Fibroblast of skin of right quadriceps (primary cell): ENCODE results near the gene SCGB3A2.
"Not testable (repeated sequence)": the region's sequence is repeated elsewhere in the genome, so short reads cannot be mapped to it uniquely, and the experiment has no call there.

ENCODE experiments used
- DNase-seq: peaks from one replicate; pipeline ENCODE4 v3.0.0-alpha.2; 2013

SCGB3A2 gene

GRCh38 chr5:147869112-147869511, 9.4 kb upstream of the SCGB3A2 start:
- no peak for DNase-seq

DNA sequence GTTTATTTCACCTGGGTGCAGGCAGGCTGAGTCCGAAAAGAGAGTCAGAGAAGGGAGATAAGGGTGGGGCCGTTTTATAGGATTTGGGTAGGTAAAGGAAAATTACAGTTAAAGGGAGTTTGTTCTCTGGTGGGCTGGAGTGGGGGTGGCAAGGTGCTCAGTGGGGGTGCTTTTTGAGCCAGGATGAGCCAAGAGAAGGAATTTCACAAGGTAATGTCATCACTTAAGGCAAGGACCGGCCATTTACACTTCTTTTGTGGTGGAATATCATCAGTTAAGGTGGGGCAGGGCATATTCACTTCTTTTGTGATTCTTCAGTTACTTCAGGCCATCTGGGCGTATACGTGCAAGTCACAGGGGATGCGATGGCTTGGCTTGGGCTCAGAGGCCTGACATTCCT, 8.6 kb upstream of the SCGB3A2 start:
- DNase-seq: not testable (repeated sequence)

DNA sequence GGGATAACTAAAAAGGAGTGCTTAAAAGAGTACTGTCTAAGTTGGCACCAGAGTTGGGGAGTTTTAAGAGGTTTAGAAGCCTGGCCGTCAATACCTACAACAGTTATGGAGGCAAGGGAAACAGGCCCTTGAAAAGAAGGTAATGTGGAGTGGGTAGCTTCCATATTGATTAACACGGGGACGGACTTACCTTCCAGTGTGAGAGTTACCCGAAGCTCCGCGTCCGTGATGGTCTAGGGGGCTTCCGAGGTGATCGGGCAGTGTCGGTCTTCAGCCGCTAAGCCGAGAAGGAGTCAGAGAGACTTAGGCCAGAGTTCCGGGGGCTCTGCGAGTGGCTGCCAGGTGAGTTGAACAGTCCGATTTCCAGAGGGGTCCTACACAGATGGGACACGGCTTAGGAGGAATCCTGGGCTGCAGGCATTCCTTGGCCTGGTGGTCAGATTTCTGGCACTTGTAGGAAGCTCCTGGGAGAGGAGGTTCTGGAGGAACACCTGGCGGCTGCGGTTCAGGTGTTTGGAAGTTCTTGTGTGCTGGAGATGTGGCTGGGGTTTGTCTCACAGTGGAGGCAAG, 6.4 kb upstream of the SCGB3A2 start:
- not testable (repeated sequence) for DNase-seq

DNA sequence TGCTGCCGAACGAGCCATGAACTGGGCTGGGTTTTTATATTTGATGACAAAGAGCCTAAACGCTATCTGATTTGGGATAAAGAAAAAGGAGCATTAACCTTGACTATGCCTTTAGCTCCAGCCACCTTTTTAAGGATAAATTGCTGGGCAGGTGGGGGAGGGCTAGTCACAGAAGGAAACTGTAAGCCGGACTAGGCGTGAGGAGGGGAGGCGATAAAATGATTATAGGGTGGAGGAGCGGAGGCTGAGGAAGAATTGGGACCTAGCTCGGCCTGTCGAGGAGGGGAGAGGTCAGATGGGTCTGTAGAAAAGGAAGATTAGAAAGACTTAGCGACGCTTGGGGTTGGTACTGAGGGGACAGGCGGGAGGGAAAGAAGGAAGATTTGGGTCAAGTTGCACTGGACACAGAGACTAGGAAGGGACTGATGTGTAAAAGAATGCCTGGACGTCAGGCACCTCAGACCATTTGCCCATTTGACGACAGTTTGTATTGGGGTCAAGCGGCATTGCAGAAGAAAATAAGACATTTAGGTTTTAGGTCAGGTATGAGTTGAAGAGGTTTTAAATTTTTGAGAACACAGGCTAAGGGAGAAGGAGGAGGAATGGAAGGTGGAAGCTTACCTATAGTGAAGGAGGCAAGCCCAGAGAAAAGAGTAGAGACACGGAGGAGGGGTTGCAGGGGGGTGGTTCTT, 5.6 kb upstream of the SCGB3A2 start:
- DNase-seq: not testable (repeated sequence)

- DNase-seq: not testable (repeated sequence)
Observed at GRCh38 chr5:147874118-147874875, 4.2 kb upstream of the SCGB3A2 start.

DNA sequence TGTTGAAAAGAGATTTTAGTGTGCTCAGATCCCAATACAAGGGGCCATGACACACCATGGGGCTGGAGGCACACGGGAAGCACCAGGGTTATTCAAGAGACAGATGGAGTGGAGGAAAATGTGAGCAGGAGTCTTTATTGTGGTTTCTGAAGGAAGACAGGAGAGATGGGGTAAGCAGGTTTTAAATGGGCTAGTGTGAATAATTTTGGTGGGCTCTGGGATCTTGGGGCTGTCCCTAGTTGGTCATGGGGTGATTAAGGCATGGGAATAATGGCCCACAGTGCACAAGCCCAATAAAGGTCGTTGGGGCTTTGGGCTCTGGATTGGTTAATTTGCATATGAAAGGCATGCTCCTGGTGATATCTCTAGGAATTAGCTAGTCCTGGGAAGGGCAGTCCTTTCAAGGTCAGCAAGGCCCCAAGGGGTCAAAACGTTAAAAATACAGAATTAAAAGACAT, 3.6 kb upstream of the SCGB3A2 start:
- DNase-seq: no peak

DNA sequence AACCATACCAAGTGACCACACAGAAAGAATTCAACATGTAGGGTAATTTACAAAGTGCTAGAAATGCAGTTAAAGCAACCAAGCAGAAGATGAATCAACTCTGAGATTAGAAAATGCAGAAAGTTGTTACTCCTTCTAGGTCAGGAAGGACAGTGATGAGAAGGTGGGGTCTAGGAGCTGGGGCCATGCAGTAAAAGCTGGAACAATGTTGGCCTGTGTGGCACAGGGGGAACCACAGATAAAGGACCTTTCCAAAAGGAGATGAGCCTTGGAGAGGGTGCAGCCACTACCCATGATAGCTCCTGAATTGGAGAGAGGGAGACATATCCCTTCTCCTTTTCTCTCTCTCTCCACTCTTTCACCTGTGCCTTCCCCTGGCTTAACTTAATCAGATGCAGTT, 2.4 kb upstream of the SCGB3A2 start:
- DNase-seq: no peak

DNA sequence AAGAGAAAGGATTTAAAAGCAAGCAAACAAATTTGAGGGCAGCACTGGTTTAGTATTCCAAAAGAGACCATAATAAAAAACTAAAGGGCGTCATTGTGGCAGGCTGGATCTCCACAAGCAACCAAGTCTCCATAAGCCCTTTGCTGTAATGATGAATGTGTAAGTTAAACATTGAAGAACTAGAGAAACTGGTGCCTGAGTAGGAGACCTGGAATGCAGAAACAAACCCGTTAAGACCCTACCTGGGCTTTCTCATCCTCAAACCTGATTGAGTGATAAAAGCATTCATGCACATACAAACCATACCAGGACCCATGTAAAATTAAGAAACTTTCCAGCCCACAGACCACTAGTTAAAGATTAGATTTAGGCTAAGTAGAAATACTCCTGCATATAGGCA, 1.9 kb upstream of the SCGB3A2 start:
- no peak for DNase-seq

- no peak for DNase-seq
Observed at GRCh38 chr5:147879784-147880183, 1.3 kb downstream of the SCGB3A2 start.

DNA sequence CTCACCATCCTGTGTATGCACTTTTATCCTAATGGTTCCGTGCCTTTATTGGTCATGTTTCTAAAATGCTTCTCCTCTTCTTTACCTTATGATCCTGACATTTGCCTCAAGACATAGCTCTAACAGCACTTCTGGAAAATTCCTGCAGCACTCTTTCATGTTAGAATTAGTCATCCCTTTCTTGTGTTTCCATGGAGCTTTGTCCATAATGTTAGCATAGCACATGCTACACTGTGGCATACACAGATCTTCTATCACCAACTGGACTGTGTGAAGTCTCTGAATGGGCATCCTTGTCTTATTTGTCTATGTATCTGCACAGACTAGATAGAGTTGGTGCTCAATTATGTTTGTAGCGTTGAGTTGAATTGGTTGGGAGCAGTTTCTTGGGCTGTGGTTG, 2.0 kb downstream of the SCGB3A2 start:
- DNase-seq: no peak

DNA sequence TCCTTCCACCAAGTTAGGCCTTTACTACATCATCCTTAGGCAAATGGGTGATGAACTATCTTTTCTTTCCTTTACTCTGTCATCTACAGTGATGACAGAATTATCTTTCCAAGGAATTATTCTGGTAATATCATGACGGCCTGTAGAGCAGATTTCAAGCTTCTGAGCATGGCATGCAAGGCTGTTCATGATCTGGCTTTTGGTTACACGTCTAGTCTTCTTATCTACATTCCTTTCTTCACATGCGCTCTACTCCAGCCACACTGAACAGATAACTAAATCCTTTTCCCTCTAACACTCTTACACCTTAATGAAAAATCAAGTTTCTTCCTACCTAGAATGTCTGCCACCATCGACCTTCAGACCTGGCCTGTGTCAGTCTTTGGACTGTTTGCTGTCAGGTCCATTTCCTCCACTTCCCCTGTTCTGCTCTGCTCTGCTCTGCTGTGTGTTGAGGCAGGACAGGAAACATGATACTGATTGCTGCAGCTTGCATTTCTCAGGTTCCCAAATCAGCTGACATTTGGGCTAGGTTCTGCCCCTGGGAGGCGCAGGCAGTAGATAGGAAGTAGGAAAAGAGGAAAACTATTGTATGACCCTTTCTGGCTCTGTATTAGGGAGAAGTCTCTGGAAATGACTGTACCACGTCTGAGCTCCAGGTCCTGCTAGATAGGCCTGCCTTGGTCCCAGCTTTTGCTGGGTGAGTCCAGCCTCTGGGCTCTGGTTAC, 4.2 kb downstream of the SCGB3A2 start:
- no peak for DNase-seq

DNA sequence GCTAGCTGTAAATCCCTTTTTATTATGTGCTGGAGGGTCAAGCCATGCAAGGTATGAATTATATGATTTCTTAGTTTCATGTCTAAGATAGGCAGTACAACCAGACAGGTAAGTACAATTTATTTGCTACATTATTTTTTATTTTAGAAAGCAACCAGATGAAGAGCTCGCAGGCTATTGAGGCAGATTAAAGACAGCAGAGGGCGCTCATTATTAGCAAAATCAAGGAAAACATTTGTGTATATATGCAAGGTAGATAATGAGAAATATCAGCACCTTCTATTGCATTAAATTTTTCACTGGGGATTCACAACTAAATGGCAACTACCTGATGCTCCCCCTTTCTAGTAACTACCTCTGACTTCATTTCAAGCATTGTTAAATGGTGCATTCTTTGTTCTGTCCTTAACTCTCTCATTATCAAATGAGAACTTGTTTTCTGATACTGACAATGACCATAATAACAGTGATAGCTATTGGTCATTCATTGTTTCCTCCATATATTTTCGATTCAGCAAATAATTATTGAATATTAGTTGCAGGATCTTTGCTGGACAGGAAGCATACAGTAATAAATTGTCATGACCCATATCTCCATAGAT, 8.6 kb downstream of the SCGB3A2 start:
- no peak for DNase-seq

DNA sequence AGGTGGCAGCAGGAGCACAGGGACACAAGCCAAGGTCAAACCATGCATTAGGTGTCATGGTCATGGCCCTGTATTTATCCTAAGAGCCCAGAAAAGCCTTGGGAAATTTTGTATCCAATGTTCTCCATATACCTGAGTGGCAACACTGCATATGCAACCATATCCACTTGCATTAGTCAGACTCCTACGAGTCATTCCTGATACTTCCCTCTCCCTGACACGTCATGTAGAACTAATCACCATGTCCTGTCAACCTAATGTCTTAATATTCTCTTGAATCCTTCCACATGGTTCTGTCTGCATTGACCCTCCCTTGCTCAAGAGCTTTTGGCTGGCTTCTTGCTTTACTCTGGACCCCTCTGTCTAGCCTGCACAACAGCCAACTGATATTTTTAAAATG, 9.4 kb downstream of the SCGB3A2 start:
- DNase-seq: peak; percentile 8

GRCh38 chr5:147892696-147893296, 14.3 kb downstream of the SCGB3A2 start:
- no peak for DNase-seq

DNA sequence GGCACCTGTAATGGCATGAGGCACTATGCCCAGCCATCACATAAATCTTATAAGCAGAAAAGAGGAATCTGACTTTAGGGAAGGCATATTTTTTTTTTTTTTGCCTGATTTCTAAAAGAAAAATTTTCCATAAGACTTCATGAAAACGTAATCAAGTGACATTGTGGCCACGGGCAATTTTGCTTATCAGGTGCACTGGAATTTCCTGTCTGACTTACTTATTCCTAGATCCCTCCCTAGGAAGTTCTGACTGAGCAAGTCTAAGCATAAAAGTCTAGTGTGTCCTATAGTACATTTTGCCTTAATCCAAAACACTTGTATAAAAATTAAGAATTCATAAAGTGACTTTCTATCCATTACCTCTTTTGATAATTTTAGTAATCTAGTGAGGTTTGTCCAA, 15.3 kb downstream of the SCGB3A2 start:
- DNase-seq: no peak

DNA sequence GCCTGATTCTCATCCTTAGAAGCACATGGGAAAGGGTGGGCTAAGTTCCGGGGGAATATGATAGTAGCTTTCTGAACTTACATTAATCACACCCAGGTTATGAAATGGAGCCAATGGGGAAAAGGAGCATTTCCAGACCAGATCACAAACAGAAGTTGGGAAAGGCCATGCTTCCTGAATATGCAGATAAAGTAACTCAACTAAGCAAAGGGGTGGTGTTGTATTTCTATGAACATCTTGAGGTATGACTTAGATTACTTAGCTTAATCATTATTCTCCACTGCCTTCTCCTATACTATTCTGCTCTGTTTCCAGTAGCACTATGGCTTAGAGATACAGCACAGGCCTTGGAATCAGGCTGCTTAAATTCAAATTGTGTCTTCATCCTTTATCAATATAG, 17.4 kb downstream of the SCGB3A2 start:
- no peak for DNase-seq

- DNase-seq: no peak
Observed at GRCh38 chr5:147898875-147899401, 20.4 kb downstream of the SCGB3A2 start.

DNA sequence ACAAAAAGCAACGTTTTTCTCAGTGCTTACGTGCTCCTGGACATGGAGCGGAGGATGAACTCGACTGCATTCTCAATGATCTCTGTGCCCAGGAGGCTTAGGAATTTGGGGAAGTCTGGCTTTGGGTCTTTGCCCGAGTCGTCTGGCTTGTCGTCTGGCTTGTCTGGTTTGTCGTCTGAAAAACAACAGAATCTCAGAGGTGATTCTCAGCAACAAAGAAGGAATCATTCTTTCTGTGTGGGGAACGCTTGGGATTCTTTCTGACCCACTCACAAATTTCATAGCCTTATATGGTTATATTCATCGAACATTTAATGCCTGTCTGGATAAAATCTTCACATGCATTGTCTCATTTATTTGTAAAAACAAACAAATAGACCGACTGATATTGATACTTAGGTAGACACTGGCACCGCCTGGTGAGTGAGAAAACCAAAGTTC, 23.1 kb downstream of the SCGB3A2 start:
- DNase-seq: peak; percentile 14

DNA sequence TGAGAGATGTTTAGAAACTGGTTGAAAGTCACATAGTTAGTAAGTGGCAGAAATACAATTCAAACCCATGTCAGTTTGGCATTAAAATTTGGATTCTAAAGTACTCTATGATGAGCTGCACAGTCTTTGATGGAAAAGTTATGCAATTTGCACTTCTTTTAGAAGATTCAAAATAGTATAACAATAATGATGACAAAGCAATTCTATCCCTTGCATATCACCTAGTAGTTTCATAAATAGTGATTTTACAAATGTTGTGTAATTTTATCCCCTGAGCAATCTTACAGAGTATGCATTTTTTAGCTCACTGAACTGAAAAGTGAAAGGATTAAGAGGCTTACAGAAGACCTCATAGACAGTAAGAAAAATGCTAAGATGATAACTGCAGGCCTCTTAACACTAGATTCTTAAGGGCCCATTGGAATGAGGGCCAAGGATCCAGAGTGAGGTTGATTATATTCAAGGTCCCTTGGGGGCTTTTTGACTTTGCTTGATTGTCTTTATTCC, 24.2 kb downstream of the SCGB3A2 start:
- DNase-seq: no peak

- no peak for DNase-seq
Observed at GRCh38 chr5:147904110-147904509, 25.6 kb downstream of the SCGB3A2 start.

DNA sequence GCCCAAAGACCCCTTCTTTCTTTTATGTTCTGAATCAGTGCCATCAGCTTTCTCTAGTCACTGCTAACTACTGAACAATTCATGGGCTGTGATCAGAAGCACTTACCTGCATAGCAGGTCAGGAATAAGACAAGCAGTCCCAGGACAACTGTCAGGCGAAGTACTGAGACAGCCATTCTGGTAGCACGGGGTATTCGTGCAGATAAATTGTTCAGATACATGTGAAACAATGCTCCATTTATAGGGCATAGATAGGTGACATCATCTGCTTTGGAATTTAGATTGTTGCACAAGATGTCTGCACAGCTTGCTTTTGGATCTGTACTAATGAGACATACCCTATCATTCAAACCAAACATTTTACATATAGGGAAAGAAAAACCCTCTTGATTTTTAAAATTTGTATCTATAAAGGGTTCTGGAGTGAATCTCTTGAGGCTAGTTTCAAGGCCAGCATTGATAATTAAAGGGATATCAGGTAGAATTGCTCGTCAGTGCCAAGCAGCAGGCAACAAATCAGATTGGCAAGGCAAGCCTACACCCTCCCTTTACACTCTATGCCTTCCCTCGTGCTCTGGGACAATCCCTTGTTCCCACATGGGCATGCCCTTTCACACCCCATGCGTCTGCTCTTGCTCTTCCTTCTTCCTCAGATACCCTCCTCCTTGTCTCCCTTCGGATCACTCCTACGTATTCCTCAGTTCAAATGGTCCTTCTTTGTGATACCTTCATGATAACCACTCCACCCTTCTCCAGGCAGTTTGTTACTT, 28.0 kb downstream of the SCGB3A2 start, which contains the start of gene C5orf46:
Gene C5orf46 (minus strand): TSS at position 213 of the 770 bp plus-strand sequence. CDS start 37 bp downstream, at position 176.
- DNase-seq: peak; percentile 21
